Stomach (tissue), 4 donors: Measurements from ENCODE around the gene FKBP14.

Experiments
- POLR2A ChIP-seq, 4 donors: fragments of 450-650 bp; IDR thresholded peaks; one replicate each; pipeline ENCODE4 v1.6.1; 2016; ENCODE audit warnings: antibody characterized with exemption in 4 of 4, control low read depth in 2 of 4, mild to moderate bottlenecking in 1 of 4, moderate library complexity in 1 of 4
- POLR2AphosphoS5 ChIP-seq, 3 donors: sonication (generic); formaldehyde crosslinking; IDR thresholded peaks; one replicate each; pipeline ENCODE4 v1.6.1; 2016; ENCODE audit warnings: antibody characterized with exemption in 3 of 3
- TF ChIP-seq, protein P1 (sequence below), 7 experiments: fragments of 450-650 bp in 4 of 7; fragments of 200-600 bp in 3 of 7; sonication (generic) in 3 of 7; IDR thresholded peaks; one replicate each; pipeline ENCODE4 v1.5.1; 2016 to 2019; ENCODE audit warnings: antibody characterized with exemption in 7 of 7, control low read depth in 2 of 7, mild to moderate bottlenecking in 1 of 7

DNA sequence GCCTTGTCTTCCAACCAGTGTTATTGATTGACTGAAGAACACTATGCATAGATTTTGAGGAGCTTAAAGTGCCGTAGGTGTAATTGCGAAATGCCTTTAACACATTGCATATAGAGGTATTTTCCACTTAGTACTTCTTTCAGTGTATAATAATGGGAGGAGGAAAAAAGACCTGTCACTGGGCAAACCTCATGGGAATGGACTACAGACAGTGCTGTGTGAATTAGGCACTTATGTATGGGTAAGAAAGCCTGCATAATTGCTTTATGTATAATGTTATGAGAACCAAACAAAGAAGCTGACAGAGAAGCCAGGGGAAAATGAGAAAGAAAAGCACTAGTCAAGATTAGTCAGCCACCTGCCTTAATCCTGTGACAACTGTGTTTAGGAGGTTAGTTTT, 24.5 kb downstream of the FKBP14 start:
- TF ChIP-seq, protein P1, sequence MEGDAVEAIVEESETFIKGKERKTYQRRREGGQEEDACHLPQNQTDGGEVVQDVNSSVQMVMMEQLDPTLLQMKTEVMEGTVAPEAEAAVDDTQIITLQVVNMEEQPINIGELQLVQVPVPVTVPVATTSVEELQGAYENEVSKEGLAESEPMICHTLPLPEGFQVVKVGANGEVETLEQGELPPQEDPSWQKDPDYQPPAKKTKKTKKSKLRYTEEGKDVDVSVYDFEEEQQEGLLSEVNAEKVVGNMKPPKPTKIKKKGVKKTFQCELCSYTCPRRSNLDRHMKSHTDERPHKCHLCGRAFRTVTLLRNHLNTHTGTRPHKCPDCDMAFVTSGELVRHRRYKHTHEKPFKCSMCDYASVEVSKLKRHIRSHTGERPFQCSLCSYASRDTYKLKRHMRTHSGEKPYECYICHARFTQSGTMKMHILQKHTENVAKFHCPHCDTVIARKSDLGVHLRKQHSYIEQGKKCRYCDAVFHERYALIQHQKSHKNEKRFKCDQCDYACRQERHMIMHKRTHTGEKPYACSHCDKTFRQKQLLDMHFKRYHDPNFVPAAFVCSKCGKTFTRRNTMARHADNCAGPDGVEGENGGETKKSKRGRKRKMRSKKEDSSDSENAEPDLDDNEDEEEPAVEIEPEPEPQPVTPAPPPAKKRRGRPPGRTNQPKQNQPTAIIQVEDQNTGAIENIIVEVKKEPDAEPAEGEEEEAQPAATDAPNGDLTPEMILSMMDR (IDR thresholded peaks at IDR 0.05), result no peak
- TF ChIP-seq POLR2AphosphoS5 (IDR thresholded peaks at IDR 0.05) (no peak), POLR2A (IDR thresholded peaks at IDR 0.05) (no peak)
